Activated CD4-positive, alpha-beta T cell treated with anti-CD3 and anti-CD28 coated beads, Interleukin-2, amount 50 U/mL, for 4 hours (primary cell): ENCODE measurements around the gene RAMACL.
"Not testable (repeated sequence)": the region's sequence is repeated elsewhere in the genome, so short reads cannot be mapped to it uniquely, and the experiment has no call there.

ENCODE experiments used
- DNase-seq, 2 experiments: peaks; one replicate each; pipeline ENCODE4 v3.0.0-alpha.2; 2020

The RAMACL gene

DNA sequence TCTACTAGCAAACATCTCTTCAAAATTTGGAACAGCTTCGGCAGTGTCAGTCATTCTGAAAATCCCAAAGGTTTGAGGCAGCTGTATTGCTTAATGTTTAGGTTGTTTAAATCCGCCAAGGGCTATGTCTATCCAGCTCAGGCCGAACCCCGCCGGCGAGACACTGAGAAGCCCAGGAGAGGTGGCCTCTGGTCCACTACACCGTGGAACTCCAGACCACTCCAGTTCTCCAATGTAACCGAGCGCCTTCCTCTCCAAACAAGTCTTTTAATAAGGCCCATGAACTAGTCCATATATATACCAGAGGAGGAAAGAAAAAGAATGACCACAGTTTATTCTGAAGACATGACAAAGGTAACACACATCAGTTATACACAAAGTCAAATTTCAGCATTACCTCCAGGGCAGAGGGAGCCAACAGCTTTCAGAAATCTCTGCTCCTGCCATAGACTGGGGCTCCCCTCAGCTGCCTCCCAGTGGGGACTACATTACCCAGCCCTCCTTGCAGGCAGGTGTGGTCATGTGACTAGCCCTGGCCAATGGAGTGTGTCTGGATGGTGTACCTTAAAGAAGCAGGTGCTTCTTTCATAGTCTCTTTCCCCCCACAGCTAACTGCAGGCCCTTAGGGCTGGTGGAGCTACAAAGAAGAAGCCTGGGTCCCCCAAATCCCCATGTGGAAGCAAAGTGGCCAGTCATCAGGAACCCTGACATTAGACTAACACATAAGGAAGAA lies at the start of gene RAMACL:
RAMACL (minus strand) TSS at position 255 of the 733 bp plus-strand sequence; CDS start at position 54, 201 bp downstream.
- DNase-seq: peak in 1 of 2 experiments; percentile 19

DNA sequence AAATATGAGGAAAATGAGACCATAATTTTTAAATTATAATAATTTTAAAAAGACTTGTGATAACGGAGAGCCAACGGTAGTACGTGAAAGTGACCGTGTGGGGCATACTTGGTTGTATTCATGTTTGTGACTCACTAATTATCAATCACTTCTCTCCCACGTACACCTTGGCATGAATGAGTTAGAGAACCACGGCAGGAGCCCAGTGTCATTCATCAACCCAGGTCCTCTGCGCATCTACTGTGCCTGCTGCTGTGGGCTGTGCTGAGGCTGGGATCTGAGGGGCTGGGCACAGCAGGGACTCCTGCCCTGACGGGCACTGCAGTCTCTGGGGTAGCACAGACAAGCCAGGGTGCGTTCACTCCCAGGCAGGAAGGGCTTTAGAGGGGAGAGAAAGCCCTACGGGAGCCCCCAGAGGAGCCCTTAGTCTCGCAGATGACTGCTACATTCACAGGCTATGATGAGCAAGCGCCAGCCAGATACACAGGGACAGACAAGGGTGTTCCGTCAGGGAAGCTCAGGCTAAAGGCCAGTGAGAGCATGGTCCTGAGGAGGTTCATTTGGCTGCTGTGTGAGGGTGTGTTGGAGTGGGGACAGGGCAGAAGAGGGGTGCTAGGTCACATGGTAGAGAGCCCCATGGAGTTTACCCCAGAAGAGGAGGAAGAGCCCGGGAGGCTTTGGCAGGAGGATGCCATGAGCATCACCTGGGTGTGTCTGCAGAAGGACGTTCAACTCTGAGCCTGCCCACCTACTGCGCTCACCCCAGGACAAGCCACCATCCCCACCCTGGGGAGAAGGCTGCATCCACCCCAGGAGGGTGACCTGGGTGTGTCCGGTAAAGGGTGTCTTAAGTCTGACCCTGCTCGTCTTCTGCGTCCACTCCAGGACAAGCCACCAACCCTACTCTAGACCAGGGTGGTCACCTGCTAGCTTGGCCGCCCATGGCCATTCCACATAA lies 48.8 kb upstream of the RAMACL start:
- no peak for DNase-seq

DNA sequence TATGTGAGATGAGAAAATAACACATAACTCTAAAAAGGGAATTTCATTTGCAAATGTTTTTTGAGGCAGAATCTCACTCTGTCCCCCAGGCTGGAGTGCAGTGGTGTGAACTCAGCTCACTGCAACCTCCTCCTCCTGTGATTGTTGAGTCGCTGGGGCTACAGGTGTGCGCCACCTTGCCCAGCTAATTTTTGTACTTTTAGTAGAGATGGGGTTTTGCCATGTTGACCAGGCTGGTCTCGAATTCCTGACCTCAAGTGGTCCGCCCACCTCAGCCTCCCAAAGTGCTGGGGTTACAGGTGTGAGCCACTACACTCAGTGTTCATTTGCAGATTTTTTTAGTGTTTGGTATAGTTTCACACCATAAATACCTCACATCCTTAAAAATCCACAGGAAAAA lies 48.1 kb upstream of the RAMACL start:
- not testable (repeated sequence) for DNase-seq

DNA sequence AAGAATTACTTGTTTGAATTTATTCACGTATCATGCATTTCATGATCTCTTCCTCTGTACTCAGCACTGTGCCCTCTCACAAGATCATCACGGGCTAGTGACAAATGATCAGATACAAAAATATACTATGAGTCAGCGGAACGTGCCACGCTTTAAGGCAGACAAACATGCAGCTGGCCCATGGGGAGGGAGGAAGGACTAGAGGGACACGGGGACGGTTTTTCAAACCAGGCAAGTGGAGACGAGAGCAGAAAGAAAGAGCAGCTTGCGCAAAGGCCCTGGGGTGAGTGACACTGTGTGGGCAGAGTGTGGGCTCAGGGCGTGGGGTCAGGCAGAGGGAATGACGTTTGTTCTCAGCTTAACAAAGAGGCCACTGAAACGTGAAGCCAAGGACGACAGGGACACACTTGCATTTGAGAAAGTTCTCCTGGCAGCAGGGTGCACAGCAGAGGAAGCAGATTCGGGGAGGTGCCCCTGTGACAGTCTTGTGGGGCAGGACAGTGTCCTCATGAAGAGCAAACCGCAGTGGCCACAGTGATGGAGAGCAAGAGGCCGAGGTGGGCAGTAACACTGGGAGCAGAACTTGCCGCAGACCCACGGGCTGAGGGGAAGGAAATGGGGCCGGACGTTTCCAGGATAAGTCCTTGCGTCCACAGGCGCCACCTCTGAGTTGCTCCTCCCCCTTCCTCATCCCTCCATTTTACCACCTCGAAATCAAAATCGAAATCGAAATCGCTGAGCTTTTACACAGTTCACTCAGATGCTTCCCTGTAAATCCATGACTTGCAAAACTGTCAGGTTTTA lies 47.5 kb upstream of the RAMACL start:
- DNase-seq: no peak

DNA sequence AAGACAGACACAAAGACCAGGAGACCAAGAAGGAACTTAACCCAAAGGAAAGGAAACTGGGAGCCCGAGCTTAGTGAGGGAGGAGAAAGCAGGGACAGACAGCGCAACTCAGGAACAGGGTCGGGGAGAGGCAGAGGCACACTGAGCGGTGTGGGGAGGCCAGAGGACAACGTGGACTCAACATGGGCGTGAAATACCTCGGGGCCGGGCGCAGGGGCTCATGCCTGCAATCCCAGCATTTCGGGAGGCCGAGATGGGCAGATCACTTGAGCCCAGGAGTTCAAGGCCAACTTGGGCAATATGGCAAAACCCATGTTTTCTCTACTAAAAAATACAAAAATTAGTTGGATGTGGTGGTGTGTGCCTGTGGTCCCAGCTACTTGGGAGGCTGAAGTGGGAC lies 46.3 kb upstream of the RAMACL start:
- no peak for DNase-seq

DNA sequence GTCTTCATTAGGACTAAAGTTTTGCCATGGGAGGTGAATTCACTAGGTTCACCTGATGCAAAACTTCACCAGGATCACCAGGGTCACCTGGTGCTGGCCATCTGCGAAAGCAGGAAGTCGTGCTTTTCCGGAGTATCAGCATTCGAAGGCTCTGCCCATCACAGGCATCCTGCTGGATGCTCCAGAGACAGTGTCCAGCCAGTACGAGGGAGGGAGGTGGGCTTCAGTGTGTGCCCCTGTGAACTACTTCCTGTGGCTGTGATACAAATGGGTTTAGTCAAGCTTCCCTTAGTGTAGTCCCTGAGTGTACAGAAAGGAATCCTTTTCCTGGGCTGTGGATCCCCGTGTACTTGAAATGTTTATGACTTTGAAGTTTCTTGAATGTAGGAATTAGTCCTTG lies 44.0 kb upstream of the RAMACL start:
- no peak for DNase-seq

DNA sequence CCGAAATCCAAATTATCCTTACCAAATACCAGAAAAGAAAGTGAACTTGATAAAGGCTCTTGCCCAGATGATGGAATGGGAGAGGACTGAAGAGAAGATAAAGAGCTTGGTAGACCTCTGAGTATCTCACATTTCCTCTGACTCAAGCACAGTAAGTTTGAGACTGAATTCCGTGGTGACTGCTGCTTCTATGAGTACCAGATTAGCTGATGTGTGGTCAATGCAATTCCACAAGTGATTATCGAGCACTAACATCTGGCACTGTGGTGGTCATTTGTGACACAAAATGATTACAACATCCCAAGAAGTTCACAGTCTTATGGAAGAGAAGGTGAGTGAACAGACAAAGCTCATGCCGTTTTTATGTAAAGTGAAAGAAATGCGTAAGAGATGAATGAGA lies 43.1 kb upstream of the RAMACL start:
- DNase-seq: no peak

DNA sequence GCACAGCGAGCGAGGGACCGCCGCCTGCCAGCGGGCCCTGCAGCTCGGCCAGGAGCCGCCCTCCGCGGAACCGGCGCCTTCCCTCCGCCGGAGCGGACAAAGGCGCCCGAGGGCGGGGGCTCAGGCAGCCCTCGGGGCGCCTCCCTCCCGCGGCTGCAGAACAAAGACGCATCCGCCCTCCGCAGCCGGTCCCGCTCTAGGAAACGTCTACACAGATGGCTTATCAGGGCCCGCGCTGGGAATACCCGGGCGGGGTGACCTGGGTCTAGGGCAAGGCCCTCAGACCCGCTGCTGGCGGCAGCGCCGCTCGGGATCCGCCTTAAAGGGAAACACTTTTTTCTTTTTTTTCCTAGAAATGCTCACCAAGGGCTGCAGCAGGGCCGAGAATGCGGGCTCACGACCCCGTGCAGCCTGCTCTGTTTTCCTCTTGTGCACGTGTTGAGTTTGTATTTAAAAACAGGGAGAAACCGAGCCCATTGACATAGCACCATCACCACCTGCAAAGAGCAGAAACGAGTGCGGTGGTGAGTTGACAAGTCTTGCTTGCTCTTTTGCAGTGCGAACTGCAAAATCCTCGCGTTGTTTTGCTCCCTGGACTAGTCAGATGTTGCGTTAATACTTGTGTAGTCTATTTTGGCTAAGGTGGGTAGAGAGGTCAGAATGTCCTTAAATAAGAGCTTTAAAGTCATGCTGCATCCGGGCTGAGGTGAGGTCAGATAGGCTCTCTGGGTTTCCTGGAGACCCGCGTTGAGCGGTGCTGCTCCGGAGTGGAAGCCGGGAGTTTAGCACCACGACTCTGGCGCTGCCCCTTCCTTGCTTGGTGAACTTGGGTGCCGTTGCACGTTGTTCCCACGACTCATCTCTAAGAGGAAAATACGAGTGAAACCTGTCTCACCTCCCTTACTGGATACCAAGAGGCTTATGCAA lies 41.7 kb upstream of the RAMACL start:
- DNase-seq: peak; percentile 28 to 33

DNA sequence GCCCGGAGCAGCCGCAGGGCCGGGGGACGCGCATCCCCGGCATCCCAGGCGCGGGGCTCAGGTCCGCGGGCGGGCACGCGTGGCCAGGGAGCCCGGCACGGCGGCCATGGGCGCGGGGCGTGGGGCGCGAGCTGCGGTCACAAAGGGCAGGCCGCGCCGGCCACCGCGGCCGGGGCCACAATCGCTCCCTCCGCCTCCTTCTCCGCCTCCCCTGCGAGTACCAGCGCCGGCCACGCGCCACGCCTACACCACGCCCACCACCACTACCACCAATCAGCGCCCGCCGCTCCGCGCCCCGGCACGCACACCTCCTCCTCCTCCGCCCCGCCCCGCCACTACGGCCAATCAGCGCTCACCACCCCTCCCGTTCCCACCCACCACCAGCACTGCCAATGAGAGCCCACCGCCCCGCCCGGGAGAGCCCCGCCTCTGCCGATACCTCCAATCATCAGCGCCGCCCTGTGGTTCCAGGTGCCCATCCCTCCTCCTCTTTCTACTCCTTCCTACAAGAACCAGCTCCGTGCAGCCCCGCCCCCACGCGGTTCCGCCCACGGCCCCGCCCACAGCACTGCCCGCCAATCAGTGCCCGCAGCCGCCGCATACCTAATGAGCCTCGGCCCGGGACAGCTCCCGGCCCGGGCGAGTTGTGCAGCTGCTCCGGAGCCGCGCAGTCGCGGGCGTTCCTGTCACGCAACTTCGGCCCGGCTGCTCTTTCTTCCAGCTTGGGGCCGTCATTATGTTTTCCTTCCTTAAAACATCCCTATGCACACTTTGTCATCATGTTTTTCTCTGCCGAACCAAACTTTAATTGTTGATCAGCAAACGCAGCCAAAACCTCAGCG lies 40.8 kb upstream of the RAMACL start, which contains the start of gene RPS6KA2:
RPS6KA2 (minus strand) TSS at position 219 of the 842 bp plus-strand sequence. CDS start 232 bp downstream, outside the sequence.
- peak; percentile 100 for DNase-seq

DNA sequence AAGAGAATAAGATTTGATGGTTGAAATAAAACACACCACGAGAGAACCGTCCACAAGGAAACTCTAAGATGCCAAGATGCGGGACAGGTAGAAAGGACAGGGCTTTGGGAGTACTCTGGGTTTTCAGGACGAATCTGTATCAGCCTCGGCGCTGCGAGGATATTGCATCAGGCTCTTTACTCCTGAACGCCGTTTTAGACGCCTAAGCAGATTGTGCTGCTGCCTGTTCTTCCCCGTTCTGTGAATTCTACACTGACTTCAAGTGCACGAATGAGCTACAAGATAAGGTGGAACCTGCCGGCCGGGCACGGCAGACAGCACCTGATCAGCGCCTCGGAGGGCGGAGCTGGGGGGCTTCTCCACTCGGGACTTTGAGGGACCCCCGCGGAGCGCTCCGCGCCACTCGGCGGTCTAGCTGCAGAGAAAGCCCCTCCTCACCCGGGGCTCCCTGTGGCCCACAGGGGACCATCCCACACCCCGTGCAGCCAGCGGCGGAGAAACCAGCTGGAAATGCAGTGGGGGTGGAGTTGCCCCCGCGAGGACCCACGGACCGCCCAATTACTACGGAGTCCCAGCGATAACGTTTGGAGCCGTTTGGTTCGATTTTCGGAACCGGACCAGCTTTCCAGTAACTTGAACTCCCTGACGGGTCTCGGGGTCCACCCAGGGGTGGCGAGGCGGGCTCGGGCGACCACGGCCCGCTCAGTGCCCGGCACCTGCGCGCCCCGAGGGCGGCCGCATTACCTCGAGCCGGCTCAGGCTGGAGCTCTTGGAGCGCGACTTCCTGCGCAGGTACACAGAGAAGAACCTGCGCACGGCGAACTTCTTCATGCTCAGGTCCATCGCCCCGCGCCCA lies 39.9 kb upstream of the RAMACL start:
- peak in 1 of 2 experiments; percentile 13 for DNase-seq

DNA sequence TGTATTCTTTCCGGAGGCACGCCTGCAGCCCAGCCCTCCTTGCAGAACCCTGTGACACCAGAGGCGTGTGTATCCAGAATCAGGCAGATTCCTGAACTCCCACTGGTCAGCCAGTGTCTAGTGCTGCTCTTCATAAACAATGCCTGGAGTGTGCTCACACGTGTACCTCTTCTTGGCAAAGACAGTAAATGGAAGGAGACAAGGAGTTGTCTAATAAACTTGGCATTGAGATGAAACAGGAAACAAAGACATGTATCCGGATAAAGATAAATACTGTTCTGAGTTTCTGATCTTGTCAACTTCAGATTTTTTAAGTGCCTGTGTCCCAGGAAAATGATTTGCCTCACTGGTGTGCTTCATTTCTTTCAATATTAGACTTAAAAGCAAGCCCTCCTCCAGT lies 38.9 kb upstream of the RAMACL start:
- no peak for DNase-seq

DNA sequence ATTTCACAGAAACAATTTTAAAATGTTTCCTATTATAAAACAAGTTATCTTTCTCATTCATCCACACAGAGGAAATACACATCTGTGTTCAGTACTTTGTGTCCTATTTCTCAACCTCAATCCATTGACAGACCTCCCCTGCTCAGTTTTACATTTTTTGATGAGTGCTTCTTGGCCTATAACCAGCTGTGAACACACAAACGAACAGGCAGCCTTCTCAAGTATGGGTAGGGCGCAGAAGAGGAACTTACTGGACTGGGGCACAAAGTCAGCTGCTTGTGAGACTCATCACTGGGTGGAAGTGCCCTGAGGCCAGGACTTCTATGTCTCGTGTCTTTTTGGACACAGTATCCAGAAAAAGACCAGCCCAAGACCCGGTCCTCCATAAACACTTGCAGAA lies 37.8 kb upstream of the RAMACL start:
- DNase-seq: no peak

DNA sequence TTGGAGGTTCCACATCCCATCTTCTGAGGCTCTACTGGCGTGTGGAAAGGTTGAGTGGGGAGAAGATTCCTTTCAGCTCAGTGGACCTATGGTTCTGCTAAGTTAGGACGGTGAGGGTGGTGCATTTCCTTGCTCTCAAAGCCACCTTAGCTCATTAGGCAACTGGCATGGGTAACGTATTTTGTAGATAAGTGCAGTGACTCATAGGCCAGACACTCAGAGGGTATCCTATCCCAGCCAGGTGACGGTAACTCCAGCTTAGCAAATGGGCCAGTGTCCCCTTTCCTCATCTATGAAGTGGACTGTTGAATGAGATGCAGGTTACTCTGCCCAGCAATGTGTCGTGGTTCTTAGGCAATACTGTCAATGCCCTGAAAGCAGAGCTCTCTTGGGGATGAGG lies 36.8 kb upstream of the RAMACL start:
- DNase-seq: no peak

DNA sequence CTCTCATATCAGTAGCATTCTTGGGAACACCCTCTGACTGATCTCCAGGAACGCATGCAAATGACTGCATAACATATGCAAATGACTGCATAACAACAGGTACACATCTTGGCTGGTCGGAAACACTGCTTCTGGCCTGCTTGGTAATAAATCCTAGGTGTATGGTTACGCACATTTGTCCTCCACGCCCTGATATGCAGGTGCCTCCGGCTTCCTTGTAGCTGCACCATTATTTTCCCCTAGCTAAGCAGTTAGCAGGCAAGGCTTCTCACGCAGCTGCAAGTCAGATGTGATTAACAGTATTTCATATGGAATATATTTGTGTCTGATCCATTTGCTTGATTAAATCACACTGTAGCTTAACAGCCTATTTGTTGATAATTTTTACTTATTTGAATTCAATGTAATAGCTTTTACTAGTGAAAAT lies 34.6 kb upstream of the RAMACL start:
- DNase-seq: no peak

DNA sequence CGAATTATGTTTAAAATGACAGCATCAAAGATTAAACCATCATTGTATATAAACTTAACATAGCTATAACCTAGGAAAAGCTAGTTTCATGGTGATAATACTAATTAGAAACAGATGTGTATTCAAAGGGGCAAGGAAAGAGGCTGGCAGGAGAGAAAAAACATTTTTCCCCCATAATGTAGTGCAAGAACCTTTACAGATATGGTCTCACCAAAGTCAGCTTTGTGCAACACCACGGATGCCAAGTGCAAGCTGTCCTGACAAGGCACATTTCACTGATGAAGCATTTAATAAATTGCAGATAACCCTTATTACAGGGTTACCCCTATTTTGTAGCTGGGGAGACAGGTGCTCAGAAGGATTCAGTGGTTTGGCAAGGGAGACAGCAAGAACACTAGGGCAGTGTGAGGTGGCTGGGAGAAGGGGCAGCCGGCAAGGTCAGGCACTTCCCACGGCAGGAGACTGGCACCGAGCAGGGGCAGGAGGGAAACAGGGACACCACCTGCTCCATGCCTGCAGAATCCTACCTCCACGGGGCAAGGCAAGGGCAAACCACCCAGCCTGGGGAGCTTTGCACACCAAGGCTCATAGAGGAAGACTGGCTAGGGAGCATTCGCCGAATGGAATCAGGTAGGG lies 34.1 kb upstream of the RAMACL start:
- DNase-seq: no peak

DNA sequence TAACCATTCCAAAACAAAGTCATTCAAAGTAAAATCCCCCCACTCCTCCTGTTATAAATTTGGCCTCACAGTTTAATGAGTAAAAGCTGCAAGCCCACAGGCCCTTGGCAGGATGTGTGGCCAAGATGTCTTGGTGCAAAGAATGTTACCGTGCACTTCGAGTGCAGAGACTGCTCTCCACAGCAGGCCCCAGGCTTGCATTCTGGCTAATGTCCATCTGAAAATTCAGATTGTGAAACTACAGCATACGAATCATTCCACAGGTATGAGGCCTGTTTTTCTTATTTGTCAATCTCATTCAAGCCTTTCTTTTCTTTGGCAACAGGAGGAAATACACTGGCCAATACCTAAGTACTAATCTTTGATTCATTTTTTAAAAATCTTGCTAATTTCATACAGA lies 33.4 kb upstream of the RAMACL start:
- no peak for DNase-seq

DNA sequence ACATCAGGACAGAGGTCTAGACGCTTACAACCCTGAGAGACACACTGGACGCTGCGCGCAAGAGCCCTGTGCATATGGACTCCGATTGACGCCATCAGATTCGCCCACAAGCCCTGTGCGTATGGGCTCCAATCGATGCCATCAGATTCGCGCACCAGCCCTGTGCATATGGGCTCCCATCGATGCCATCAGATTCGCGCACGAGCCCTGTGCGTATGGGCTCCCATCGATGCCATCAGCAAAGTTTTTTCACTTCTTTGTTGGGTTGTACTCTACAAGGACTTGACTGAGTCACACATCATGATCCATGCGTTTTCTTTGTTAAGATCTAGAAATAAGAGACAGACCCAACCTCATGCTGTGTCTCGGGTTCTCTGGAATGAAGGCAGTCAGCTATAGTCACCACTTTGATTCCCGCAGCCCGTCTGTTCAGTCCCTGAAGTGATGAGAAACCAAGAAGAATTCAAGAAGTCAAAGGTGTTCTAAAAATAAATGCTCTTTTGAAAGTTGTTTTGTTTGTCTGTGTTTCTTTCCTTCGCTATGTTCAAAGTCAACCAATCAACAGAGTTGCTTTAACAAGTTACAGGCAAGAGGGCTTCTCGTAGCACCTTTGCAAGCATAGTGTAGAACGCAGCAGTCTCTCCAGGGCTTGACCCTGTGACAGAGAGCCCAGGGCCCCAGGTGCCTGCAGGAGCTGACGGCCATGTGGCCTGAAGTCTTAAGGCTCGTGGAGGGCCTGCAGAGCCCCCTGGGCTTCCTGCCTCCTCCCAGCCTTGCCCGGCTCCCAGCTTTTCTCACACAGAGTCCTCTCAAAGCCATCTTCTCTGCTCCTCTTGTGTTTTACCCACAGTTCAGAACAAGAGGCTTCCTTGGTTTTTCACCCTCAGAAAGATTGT lies 32.6 kb upstream of the RAMACL start:
- DNase-seq: no peak

DNA sequence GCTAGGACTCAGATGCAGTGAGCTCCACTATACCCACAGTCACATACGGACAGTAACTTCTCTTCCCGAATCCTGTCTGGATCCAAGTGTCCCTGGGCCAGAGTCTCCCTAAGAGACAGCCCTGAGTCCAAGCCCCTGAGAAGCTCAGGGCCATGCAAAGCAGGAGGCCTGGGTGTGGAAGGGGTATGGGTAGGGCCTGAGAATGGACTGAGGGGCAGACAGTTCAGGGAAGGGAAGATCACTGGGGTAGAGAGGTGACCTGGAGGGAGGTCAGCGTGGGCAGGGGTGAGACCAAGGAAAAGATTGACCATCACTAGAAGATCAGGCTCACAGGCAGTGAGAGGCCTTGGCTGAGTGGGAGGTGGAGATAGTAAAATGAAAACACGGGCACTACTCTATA lies 31.8 kb upstream of the RAMACL start:
- no peak for DNase-seq
